OCI-LY1 (cell line): ENCODE results near the gene SLC35G3.

Experiments
- CTCF ChIP-seq: fragments of 200-600 bp; sonication (generic), shearing (Covaris generic); IDR thresholded peaks from 2 replicates; pipeline ENCODE4 v1.5.1; 2017; ENCODE audit warnings: mild to moderate bottlenecking, antibody characterized with exemption, low read length, moderate library complexity, mixed read lengths
- EZH2 ChIP-seq: fragments of 200-600 bp; sonication (generic), shearing (Covaris generic); IDR thresholded peaks from 2 replicates; pipeline ENCODE4 v1.8.0; 2017; ENCODE audit warnings: borderline replicate concordance, mixed run types, mild to moderate bottlenecking, antibody characterized with exemption, low read length, moderate library complexity, mixed read lengths

- no peak for TF ChIP-seq CTCF
- no peak for TF ChIP-seq EZH2
These were observed 22.4 kb downstream of the SLC35G3 start for GRCh38 chr17:35171834-35172233.
